ENCODE measurements around the gene GEMIN7. TPM values are rescaled to one million over a fixed set of nuclear protein-coding genes. Genes with fewer than 3 reads are reported as not detected.

GEMIN7 gene
- total and polyA plus RNA-seq, 2 of the 4 experiments (the other 2 are of a cell fraction), result 27.2 to 53.0 TPM

- peak; percentile 81 for ATAC-seq (ENCODE audit: low read depth)
- TF ChIP-seq MXI1 (IDR thresholded peaks at IDR 0.05; ENCODE audit: borderline replicate concordance, low read depth, low read length) (no peak), RFX5 (IDR thresholded peaks at IDR 0.05; ENCODE audit: low read depth, low read length) (no peak), MAFK (IDR thresholded peaks at IDR 0.05; ENCODE audit: low read depth, low read length) (no peak), SMC3 (IDR thresholded peaks at IDR 0.05; ENCODE audit: low read depth, low read length) (0 out of 2 replicates have a peak, but pooled peaks have one; percentile 6), CHD1 (IDR thresholded peaks at IDR 0.05; ENCODE audit: low read depth, low read length) (no peak), RCOR1 (IDR thresholded peaks at IDR 0.05; ENCODE audit: insufficient replicate concordance, low read length) (no peak), CEBPB (IDR thresholded peaks at IDR 0.05; ENCODE audit: low read depth, low read length) (no peak), RAD21 (IDR thresholded peaks at IDR 0.05; ENCODE audit: low read length) (0 out of 2 replicates have a peak, but pooled peaks have one; percentile 2), ELK1 (IDR thresholded peaks at IDR 0.05; ENCODE audit: borderline replicate concordance, low read depth, low read length) (no peak), FOS (IDR thresholded peaks at IDR 0.05; ENCODE audit: low read depth, low read length) (no peak), USF2 (IDR thresholded peaks at IDR 0.05; ENCODE audit: low read depth, low read length) (no peak)
- TF ChIP-seq, protein P1, sequence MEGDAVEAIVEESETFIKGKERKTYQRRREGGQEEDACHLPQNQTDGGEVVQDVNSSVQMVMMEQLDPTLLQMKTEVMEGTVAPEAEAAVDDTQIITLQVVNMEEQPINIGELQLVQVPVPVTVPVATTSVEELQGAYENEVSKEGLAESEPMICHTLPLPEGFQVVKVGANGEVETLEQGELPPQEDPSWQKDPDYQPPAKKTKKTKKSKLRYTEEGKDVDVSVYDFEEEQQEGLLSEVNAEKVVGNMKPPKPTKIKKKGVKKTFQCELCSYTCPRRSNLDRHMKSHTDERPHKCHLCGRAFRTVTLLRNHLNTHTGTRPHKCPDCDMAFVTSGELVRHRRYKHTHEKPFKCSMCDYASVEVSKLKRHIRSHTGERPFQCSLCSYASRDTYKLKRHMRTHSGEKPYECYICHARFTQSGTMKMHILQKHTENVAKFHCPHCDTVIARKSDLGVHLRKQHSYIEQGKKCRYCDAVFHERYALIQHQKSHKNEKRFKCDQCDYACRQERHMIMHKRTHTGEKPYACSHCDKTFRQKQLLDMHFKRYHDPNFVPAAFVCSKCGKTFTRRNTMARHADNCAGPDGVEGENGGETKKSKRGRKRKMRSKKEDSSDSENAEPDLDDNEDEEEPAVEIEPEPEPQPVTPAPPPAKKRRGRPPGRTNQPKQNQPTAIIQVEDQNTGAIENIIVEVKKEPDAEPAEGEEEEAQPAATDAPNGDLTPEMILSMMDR (conservative IDR thresholded peaks at IDR 0.05; ENCODE audit: low read depth, low read length), result peak; percentile 36; the same call in 1 of the 2 replicates
These were observed 14.0 kb downstream of the GEMIN7 start, which contains the start of gene PPP1R37 for GRCh38 chr19:45092747-45093678. Gene PPP1R37 (plus strand): TSS chr19:45093179. CDS start chr19:45093326, 147 bp downstream.

More at GRCh38 chr19:45092747-45093678, 14.0 kb downstream of the GEMIN7 start, which contains the start of gene PPP1R37:
- intact Hi-C loops (cut with micrococcal nuclease) (loop anchor here (2.0 to 5.0 kb wide), 2 partner anchors 34 to 156 kb away; no protein-coding TSS in a partner anchor), in situ Hi-C loops (cut with MboI; ENCODE audit: low sequenced_read_pairs) (no loop called here), dilution Hi-C loops (cut with HindIII; ENCODE audit: low sequenced_read_pairs, unreplicated experiment) (no loop called here)
- H2AFZ ChIP-seq (replicated peaks; ENCODE audit: low read length, poor library complexity), result peak within 1 kb of the TSS; percentile 92
- ChIA-PET POLR2A (ENCODE audit: unreplicated experiment) (no interaction called here), CTCF (interaction anchor here (0.6 to 1.3 kb wide), 2 partner anchors 34 to 240 kb away, joined by 4 read pairs; no protein-coding TSS in a partner anchor)
- peak; percentile 97 for DNase-seq
- peak within 1 kb of the TSS; percentile 80 for H4K5ac ChIP-seq (ENCODE audit: low read depth, low read length)
- H4K20me1 ChIP-seq (ENCODE audit: insufficient read depth, low read length), result peaks cover 41% of the 10 kb centered on the region
- H3K9ac ChIP-seq (ENCODE audit: low read depth, low read length), result peak within 1 kb of the TSS; percentile 95
- H3K4ac ChIP-seq (ENCODE audit: low read depth, low read length), result peak within 1 kb of the TSS; percentile 94
- peaks cover 20% of the 10 kb centered on the region for H3K9me1 ChIP-seq (ENCODE audit: insufficient read depth, low read length)
- peak within 1 kb of the TSS; percentile 94 for H2BK5ac ChIP-seq (ENCODE audit: low read depth, low read length, poor library complexity, severe bottlenecking)
- peak within 1 kb of the TSS; percentile 83 for H2BK20ac ChIP-seq (ENCODE audit: low read depth, low read length)
- peak within 1 kb of the TSS; percentile 72; the same call in 2 of the 3 replicates for H2BK15ac ChIP-seq (ENCODE audit: low read depth, low read length)
- H3K4me3 ChIP-seq (ENCODE audit: insufficient read depth, low read depth, low read length), result peak within 1 kb of the TSS; percentile 62
- H4K91ac ChIP-seq (ENCODE audit: insufficient read depth, low read depth, low read length), result peak within 1 kb of the TSS; percentile 92
- H3K27ac ChIP-seq (ENCODE audit: insufficient read depth, low read length), result peak within 1 kb of the TSS; percentile 98
- H3K23ac ChIP-seq (ENCODE audit: low read depth, low read length), result peak within 1 kb of the TSS; percentile 90
- H3K18ac ChIP-seq (ENCODE audit: low read depth, low read length), result peak within 1 kb of the TSS; percentile 98
- H3K36me3 ChIP-seq (ENCODE audit: control insufficient read depth, insufficient read depth, low read length), result peaks cover 5% of the 10 kb centered on the region
- H3K4me1 ChIP-seq (ENCODE audit: control insufficient read depth, insufficient read depth, low read length), result peaks cover 15% of the 10 kb centered on the region
- peak within 1 kb of the TSS; percentile 97 for H2AK9ac ChIP-seq (replicated peaks; ENCODE audit: low read depth, low read length, poor library complexity)
- no peaks in the 10 kb centered on the region for H3K9me3 ChIP-seq (ENCODE audit: control insufficient read depth, insufficient read depth, low read length)
- H3K79me1 ChIP-seq (ENCODE audit: low read depth in 1 of 2, low read length in 2 of 2), result peaks cover 0 to 58% of the 10 kb centered on the region in 2 experiments; a peak in 2 of 4 replicates
- H4K8ac ChIP-seq (ENCODE audit: low read depth in 2 of 2, low read length in 2 of 2), result peak within 1 kb of the TSS; percentile 66 to 100
- peak within 1 kb of the TSS; percentile 92 for H3K56ac ChIP-seq (ENCODE audit: extremely low read depth, insufficient read depth, low read length)
- no TSS peak for BruUV-seq (replicated peaks)
- H3K14ac ChIP-seq (replicated peaks; ENCODE audit: low read depth, low read length), result peak within 1 kb of the TSS; percentile 82
- peak within 1 kb of the TSS; percentile 92 for H3K4me2 ChIP-seq (ENCODE audit: low read depth, low read length)
- peak within 1 kb of the TSS; percentile 90 for H2AK5ac ChIP-seq (ENCODE audit: low read depth, low read length)
- no peaks in the 10 kb centered on the region for H3K27me3 ChIP-seq (ENCODE audit: control insufficient read depth, insufficient read depth, low read length)
- H2BK120ac ChIP-seq (ENCODE audit: low read depth, low read length), result peak within 1 kb of the TSS; percentile 91
- WGBS, 2 experiments (ENCODE audit: extremely low coverage in 2 of 2, insufficient read length in 1 of 2), result 0% methylated on average over 54 of the region's 103 CpGs; no CpG with 5 or more reads in 1 of the 2 experiments
